ENCODE results near the gene TNRC6A.

DNA sequence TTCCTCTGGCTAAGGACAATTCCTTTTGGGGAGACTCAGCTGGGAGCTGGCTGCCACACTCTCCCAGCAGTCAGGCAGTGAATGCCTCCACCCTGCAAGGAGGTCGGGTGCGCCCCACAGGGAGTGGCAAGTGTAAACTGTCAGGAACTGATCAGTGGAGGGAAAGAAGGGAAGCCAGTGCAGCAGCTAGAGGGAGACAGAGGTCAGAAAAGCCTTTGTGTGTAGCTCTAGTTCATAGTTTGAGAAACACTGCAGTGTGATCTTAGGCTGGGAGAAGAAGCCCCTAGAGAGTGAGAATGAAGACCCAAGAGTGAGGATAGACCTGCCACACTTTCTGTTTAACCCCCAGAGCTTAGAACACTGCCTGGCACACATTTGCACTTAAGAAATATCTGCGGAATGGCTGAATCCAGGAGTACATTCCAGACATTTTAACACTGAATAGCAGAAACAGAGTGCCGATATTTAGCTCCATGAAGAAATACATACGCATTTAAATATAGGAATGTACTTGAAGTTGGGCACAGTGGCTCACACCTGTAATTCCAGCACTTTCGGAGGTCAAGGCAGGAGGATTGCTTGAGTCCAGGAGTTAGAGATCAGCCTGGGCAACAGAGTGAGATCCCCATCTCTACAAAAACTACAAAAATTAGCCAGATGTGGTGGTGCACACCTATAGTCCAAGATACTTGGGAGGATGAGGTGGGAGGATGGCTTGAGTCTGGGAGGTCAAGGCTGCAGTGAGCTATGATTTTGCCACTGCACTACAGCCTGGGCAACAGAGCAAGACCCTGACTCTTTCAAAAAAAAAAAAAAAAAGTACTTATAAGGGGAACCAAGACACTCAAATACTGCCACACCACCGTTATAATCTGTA lies 105.2 kb downstream of the TNRC6A start:
- TF ChIP-seq GATA2 (IDR thresholded peaks at IDR 0.05; ENCODE audit: low read depth, low read length): no peak
- no peak for TF ChIP-seq GATA3 (IDR thresholded peaks at IDR 0.05; ENCODE audit: low read depth, low read length)
